ENCODE measurements around the gene KCNQ1. TPM values are rescaled to one million over a fixed set of nuclear protein-coding genes. Genes with fewer than 3 reads are reported as not detected.

KCNQ1 gene
- total RNA-seq, 1 experiment from 2014 or later: not detected

DNA sequence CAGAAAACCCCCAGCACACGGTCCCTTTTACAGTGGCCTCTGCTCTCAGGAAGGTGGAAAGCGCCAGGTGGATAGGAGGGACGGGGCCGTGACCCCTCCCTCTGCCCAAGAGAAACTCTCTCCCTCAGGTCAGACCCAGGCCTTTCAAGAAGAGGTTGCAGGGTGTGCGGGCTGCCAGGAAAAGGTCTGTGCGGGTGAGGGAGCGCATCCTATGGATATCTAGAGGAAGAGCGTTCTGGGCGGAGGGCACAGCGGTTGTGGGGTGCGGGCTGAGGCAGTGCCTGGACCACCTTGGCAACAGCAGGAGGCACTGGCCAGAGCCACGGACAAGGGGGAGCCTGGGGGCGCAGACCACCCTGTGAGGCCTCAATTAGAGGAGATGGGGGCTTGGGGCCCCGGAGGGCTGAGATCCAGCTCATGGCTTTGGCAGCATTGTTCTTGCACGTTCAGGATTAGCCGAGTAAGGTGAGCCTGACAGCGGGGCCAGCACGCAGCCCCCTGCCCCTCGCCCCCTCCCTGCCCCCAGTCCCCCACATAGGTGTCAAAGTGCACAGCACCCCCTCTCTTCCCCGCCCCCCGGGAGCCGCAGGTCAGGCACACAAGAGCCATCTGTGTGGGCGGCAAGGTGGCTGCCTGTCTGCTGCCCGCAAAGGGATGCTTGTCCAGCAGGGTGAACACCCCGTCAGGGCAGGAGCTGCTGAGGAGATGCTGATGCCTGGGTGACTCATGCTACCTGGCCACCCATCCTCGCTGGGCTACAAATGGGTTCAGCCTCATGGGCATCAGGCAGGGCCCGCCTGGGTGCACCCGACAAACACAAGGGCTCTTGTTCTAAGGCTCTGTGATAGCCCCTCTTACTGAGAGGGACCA lies 347.8 kb downstream of the KCNQ1 start:
- ChIA-PET CTCF (no interaction called here), POLR2A (no interaction called here)
- intact Hi-C loops (cut with micrococcal nuclease): no loop called here
- Mint-ChIP-seq H3K4me3 (ENCODE audit: unreplicated experiment) (no peak overlapping the region), H3K27me3 (ENCODE audit: insufficient read depth, unreplicated experiment) (peaks cover 23% of the 10 kb centered on the region), H3K36me3 (ENCODE audit: insufficient read depth, unreplicated experiment) (no peaks in the 10 kb centered on the region), H3K4me1 (ENCODE audit: insufficient read depth, unreplicated experiment) (no peaks in the 10 kb centered on the region), H3K27ac (ENCODE audit: low read depth, unreplicated experiment) (no peak overlapping the region), H3K9me3 (ENCODE audit: unreplicated experiment) (no peaks in the 10 kb centered on the region)
- BruUV-seq (replicated peaks): no TSS peak
- no peak for DNase-seq (ENCODE audit: unreplicated experiment)
- TF ChIP-seq, protein P1, sequence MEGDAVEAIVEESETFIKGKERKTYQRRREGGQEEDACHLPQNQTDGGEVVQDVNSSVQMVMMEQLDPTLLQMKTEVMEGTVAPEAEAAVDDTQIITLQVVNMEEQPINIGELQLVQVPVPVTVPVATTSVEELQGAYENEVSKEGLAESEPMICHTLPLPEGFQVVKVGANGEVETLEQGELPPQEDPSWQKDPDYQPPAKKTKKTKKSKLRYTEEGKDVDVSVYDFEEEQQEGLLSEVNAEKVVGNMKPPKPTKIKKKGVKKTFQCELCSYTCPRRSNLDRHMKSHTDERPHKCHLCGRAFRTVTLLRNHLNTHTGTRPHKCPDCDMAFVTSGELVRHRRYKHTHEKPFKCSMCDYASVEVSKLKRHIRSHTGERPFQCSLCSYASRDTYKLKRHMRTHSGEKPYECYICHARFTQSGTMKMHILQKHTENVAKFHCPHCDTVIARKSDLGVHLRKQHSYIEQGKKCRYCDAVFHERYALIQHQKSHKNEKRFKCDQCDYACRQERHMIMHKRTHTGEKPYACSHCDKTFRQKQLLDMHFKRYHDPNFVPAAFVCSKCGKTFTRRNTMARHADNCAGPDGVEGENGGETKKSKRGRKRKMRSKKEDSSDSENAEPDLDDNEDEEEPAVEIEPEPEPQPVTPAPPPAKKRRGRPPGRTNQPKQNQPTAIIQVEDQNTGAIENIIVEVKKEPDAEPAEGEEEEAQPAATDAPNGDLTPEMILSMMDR (IDR thresholded peaks at IDR 0.05; ENCODE audit: unreplicated experiment): no peak

DNA sequence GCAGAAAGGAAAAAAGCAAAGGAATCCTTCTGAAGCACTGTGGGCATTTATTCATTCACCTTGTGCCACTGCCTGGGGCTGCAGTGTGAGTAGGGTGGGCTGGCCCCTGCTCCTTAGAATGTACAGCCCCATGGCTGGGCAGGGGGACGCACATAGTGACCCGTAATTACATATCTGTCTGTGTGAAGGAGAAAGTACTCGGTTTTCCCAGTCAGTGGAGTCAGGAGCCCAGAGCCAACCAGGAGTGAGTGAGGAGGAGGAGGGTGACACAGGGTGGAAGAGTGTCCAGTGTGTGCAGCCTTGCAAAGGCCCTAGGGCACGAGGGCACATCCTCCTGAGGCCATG lies 348.9 kb downstream of the KCNQ1 start:
- H3K27me3 Mint-ChIP-seq (ENCODE audit: insufficient read depth, unreplicated experiment): peaks cover 28% of the 10 kb centered on the region
- H3K36me3 Mint-ChIP-seq (ENCODE audit: insufficient read depth, unreplicated experiment): no peaks in the 10 kb centered on the region
- CTCF ChIA-PET: interaction anchor here (0.6 kb wide), 1 partner anchor 480 kb away, joined by 3 read pairs; no protein-coding TSS in a partner anchor
- peaks cover 4% of the 10 kb centered on the region for H3K9me3 Mint-ChIP-seq (ENCODE audit: unreplicated experiment)
- BruUV-seq (replicated peaks): no TSS peak
- no peak overlapping the region for H3K27ac Mint-ChIP-seq (ENCODE audit: low read depth, unreplicated experiment)
- no peak for DNase-seq (ENCODE audit: unreplicated experiment)
- no peaks in the 10 kb centered on the region for H3K4me1 Mint-ChIP-seq (ENCODE audit: insufficient read depth, unreplicated experiment)
- intact Hi-C loops (cut with micrococcal nuclease): no loop called here
- POLR2A ChIA-PET: no interaction called here
- no peak overlapping the region for H3K4me3 Mint-ChIP-seq (ENCODE audit: unreplicated experiment)
- TF ChIP-seq, protein P1 (IDR thresholded peaks at IDR 0.05; ENCODE audit: unreplicated experiment): no peak

DNA sequence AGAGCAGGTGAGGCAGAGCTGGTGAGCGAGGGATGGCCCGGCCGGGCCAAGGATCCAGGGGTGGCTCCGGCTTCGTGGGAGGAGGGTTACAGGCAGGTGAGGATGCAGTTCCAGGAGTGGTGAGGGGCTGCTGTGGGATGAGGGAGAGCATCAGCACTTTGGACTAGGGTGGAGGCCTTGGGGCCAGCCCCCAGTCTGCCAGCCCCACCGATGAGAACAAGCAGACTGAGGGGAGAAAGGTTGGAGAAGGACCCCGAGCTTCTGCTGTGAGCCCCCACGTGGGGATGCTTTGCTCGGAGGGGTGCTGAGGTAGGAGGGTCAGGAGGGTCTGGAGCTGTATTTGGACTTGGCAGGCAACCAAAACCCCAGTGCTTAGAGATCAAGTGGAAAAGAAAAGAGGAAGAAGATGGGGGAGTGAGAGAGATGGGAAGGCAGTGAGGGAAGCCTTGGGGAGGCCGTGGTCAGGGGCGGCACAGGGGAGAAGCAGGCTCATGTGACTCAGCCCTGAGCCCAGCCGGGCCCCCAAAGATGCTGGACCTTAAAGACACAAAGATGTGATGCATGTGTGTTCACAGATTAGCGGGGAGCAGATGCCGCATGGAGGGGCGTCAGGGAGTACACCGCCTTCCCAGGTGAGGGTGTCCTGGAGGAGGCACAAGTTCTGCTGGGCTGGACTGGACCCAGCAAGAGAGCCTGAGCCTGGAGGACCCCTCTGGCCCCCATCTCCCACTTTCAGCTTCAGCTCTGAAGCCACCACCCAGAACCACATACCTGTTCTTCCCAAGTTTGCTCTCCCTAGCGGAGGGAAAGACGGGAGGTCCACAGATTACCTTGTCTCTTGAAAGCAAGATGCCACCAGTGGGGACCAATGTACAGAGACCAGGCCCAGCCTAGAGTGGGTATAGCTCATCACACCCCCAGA lies 349.5 kb downstream of the KCNQ1 start:
- H3K4me1 Mint-ChIP-seq (ENCODE audit: insufficient read depth, unreplicated experiment): no peaks in the 10 kb centered on the region
- TF ChIP-seq, protein P1 (IDR thresholded peaks at IDR 0.05; ENCODE audit: unreplicated experiment): no peak
- no peaks in the 10 kb centered on the region for H3K36me3 Mint-ChIP-seq (ENCODE audit: insufficient read depth, unreplicated experiment)
- no peak overlapping the region for H3K27ac Mint-ChIP-seq (ENCODE audit: low read depth, unreplicated experiment)
- ChIA-PET CTCF (interaction anchor here (0.6 kb wide), 1 partner anchor 481 kb away, joined by 3 read pairs; no protein-coding TSS in a partner anchor), POLR2A (no interaction called here)
- no TSS peak for BruUV-seq (replicated peaks)
- intact Hi-C loops (cut with micrococcal nuclease): no loop called here
- no peak for DNase-seq (ENCODE audit: unreplicated experiment)
- peaks cover 10% of the 10 kb centered on the region for H3K9me3 Mint-ChIP-seq (ENCODE audit: unreplicated experiment)
- peaks cover 34% of the 10 kb centered on the region for H3K27me3 Mint-ChIP-seq (ENCODE audit: insufficient read depth, unreplicated experiment)
- no peak overlapping the region for H3K4me3 Mint-ChIP-seq (ENCODE audit: unreplicated experiment)

DNA sequence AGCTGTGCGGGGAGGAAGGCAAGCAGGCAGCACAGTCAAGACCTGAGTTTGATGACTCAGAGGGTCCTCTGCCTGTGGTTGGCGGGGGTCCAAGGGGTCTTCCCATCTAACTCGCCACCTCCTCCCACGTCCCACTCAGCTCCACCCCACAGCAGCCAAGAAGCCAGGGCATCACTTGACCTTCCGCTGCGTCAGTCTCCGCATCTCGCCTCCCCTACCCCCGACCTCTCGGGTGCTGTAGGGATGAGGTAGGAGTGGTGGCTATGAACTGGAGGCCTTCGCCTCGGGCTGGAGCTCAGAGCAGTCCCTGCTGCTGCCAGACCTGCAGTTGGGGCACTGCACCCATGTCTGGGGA lies 350.1 kb downstream of the KCNQ1 start:
- DNase-seq (ENCODE audit: unreplicated experiment): no peak
- Mint-ChIP-seq H3K27me3 (ENCODE audit: insufficient read depth, unreplicated experiment) (peaks cover 40% of the 10 kb centered on the region), H3K4me1 (ENCODE audit: insufficient read depth, unreplicated experiment) (no peaks in the 10 kb centered on the region), H3K9me3 (ENCODE audit: unreplicated experiment) (peaks cover 13% of the 10 kb centered on the region), H3K36me3 (ENCODE audit: insufficient read depth, unreplicated experiment) (no peaks in the 10 kb centered on the region), H3K27ac (ENCODE audit: low read depth, unreplicated experiment) (no peak overlapping the region), H3K4me3 (ENCODE audit: unreplicated experiment) (no peak overlapping the region)
- ChIA-PET CTCF (no interaction called here), POLR2A (no interaction called here)
- TF ChIP-seq, protein P1 (IDR thresholded peaks at IDR 0.05; ENCODE audit: unreplicated experiment): no peak
- intact Hi-C loops (cut with micrococcal nuclease): no loop called here
- BruUV-seq (replicated peaks): no TSS peak

Measured in MCF 10A (cell line).